Type B pancreatic cell (in vitro differentiated cells): ENCODE measurements around the gene KCNK6. TPM values are rescaled to one million over a fixed set of nuclear protein-coding genes. Genes with fewer than 3 reads are reported as not detected.
A peak's percentile ranks its signal among the peaks of the same experiment; 100 is the strongest.

ENCODE experiments used
- DNase-seq: peaks from one replicate; pipeline ENCODE4 v3.0.0; 2021; ENCODE audit warnings: mixed read lengths; ENCODE audit not compliant: unreplicated experiment; ENCODE audit errors: extremely low spot score
- H3K27ac Mint-ChIP-seq: 2 replicates; pipeline ENCODE4 v1.8.0; 2021; ENCODE audit warnings: mild to moderate bottlenecking, mixed read lengths
- H3K27me3 Mint-ChIP-seq: 2 replicates; pipeline ENCODE4 v1.8.0; 2021; ENCODE audit warnings: mixed read lengths
- H3K36me3 Mint-ChIP-seq: 2 replicates; pipeline ENCODE4 v1.8.0; 2021; ENCODE audit warnings: mixed read lengths
- H3K4me1 Mint-ChIP-seq: one replicate; pipeline ENCODE4 v1.8.0; 2021; ENCODE audit warnings: mixed read lengths; ENCODE audit not compliant: unreplicated experiment
- H3K4me3 Mint-ChIP-seq: 2 replicates; pipeline ENCODE4 v1.8.0; 2021; ENCODE audit warnings: mild to moderate bottlenecking, mixed read lengths
- H3K9me3 Mint-ChIP-seq: 2 replicates; pipeline ENCODE4 v1.8.0; 2021; ENCODE audit warnings: mixed read lengths
- total RNA-seq: library from RNA; stranded (reverse); gene quantifications from 2 replicates; pipeline ENCODE4 v1.2.1, GENCODE V29; 2021; ENCODE audit warnings: low replicate concordance
- TF ChIP-seq, protein P1 (sequence below): fragments of 200-600 bp; sonication (generic); conservative IDR thresholded peaks from 2 replicates; pipeline ENCODE4 v1.5.0; 2021; ENCODE audit warnings: antibody characterized with exemption, mild to moderate bottlenecking

The KCNK6 gene
- total RNA-seq, 1 donor from 2014 or later: 5.2 TPM

DNA sequence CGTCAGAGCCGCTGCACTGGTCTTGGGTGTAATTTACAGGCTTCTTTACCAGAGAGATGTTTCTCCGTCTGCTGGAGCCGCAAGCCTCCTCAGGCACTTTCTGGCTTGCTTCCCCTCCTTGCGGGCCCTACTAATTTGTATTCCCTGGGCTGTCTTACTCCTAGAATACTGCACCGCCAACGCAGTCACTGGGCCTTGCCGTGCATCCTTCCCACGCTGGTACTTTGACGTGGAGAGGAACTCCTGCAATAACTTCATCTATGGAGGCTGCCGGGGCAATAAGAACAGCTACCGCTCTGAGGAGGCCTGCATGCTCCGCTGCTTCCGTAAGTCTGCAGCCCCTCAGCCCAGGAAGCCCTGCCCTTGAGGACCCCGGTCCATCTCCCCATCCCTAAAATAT is 29.7 kb upstream of the KCNK6 start:
- DNase-seq: no peak
- no peaks in the 10 kb centered on the region for H3K36me3 Mint-ChIP-seq
- TF ChIP-seq, protein P1, sequence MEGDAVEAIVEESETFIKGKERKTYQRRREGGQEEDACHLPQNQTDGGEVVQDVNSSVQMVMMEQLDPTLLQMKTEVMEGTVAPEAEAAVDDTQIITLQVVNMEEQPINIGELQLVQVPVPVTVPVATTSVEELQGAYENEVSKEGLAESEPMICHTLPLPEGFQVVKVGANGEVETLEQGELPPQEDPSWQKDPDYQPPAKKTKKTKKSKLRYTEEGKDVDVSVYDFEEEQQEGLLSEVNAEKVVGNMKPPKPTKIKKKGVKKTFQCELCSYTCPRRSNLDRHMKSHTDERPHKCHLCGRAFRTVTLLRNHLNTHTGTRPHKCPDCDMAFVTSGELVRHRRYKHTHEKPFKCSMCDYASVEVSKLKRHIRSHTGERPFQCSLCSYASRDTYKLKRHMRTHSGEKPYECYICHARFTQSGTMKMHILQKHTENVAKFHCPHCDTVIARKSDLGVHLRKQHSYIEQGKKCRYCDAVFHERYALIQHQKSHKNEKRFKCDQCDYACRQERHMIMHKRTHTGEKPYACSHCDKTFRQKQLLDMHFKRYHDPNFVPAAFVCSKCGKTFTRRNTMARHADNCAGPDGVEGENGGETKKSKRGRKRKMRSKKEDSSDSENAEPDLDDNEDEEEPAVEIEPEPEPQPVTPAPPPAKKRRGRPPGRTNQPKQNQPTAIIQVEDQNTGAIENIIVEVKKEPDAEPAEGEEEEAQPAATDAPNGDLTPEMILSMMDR: no peak
- no peaks in the 10 kb centered on the region for H3K9me3 Mint-ChIP-seq
- H3K27me3 Mint-ChIP-seq: no peaks in the 10 kb centered on the region
- H3K27ac Mint-ChIP-seq: no peak overlapping the region
- peaks cover 7% of the 10 kb centered on the region for H3K4me1 Mint-ChIP-seq
- no peak overlapping the region for H3K4me3 Mint-ChIP-seq

DNA sequence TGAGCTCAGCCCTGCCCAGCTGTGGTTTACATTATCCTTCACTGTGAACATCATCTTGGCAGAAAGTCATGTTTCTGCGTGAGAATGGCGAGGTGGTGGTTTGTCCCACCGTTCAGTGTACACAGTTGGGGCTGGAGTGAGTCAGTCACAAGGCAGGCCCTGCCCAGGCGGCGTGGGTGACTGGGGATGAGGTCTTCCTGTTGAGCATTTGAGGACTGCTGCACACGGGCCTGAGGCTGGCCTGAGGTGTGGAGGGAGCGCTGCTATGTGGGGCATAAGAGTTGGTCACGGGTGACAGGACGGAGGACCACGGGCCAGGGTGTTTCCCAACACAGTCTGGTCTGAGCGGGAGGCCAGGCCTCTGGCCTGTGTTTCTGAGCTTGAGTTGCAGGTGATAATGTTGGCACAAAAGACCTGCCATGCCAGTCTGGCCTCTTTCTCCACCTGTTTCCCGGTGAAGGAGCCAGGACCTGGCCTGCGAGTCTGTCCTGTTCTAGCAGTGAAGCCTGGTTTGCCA is 29.0 kb upstream of the KCNK6 start:
- H3K27me3 Mint-ChIP-seq: no peaks in the 10 kb centered on the region
- peak overlapping the region; percentile 72 for H3K27ac Mint-ChIP-seq
- no peak overlapping the region for H3K4me3 Mint-ChIP-seq
- DNase-seq: no peak
- peaks cover 6% of the 10 kb centered on the region for H3K4me1 Mint-ChIP-seq
- H3K36me3 Mint-ChIP-seq: no peaks in the 10 kb centered on the region
- H3K9me3 Mint-ChIP-seq: no peaks in the 10 kb centered on the region
- TF ChIP-seq, protein P1: no peak

DNA sequence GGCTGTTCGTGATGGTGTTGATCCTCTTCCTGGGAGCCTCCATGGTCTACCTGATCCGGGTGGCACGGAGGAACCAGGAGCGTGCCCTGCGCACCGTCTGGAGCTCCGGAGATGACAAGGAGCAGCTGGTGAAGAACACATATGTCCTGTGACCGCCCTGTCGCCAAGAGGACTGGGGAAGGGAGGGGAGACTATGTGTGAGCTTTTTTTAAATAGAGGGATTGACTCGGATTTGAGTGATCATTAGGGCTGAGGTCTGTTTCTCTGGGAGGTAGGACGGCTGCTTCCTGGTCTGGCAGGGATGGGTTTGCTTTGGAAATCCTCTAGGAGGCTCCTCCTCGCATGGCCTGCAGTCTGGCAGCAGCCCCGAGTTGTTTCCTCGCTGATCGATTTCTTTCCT is 27.8 kb upstream of the KCNK6 start:
- TF ChIP-seq, protein P1: no peak
- Mint-ChIP-seq H3K9me3 (no peaks in the 10 kb centered on the region), H3K4me1 (no peaks in the 10 kb centered on the region), H3K27ac (no peak overlapping the region), H3K4me3 (no peak overlapping the region), H3K27me3 (no peaks in the 10 kb centered on the region), H3K36me3 (no peaks in the 10 kb centered on the region)
- no peak for DNase-seq

DNA sequence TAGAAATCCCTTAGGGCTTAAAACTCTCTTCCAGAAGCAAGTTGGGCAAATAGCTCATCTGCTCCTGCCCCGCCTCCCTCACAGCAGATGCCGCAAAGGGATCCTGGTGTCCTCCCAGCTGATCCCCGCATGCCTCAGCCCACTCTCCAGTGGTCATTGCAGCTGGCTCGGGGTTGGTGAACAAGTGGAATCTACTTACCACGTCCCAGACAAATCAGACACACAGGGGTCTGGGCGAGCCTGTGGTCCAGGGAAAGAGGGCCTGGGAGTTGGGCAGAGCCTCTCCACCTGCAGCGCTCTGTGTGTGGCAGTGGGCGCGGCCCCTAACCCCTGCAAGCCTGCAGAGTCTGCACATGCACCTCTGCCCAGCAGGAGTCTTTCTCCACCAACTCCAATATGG is 26.4 kb upstream of the KCNK6 start:
- DNase-seq: no peak
- Mint-ChIP-seq H3K4me1 (no peaks in the 10 kb centered on the region), H3K27ac (no peak overlapping the region), H3K9me3 (no peaks in the 10 kb centered on the region), H3K4me3 (no peak overlapping the region), H3K27me3 (no peaks in the 10 kb centered on the region), H3K36me3 (no peaks in the 10 kb centered on the region)
- TF ChIP-seq, protein P1: no peak

DNA sequence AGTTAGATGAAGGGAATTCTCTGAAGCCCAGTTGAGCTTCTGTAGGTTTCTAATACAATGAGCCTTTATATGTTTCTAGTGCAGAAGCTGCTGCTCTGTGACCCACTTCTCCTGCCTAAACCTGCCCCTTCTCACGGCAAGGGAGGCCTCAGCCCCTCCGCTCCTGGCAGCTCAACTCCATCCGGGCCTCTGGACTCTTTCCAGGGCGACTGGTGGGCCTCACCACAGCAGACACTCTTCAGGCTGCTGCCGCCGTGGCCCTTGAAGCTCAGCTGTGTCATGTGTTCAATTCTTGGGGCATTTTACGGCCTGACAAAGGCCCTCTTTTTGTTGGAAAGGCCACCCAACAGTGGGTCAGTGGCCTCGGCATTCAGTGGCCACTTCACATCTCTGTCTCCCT is 25.6 kb upstream of the KCNK6 start:
- no peak overlapping the region for H3K27ac Mint-ChIP-seq
- no peak for DNase-seq
- no peaks in the 10 kb centered on the region for H3K36me3 Mint-ChIP-seq
- TF ChIP-seq, protein P1: no peak
- H3K4me3 Mint-ChIP-seq: no peak overlapping the region
- no peaks in the 10 kb centered on the region for H3K9me3 Mint-ChIP-seq
- H3K27me3 Mint-ChIP-seq: no peaks in the 10 kb centered on the region
- no peaks in the 10 kb centered on the region for H3K4me1 Mint-ChIP-seq
